Inferior parietal cortex (tissue), 1 donor: Measurements from ENCODE around the gene MMP21.
A peak's percentile ranks its signal among the peaks of the same experiment; 100 is the strongest.

Experiments used
- DNase-seq: peaks from one replicate; pipeline ENCODE4 v3.0.0-alpha.2; 2016; ENCODE audit errors: extremely low spot score

Gene MMP21

DNA sequence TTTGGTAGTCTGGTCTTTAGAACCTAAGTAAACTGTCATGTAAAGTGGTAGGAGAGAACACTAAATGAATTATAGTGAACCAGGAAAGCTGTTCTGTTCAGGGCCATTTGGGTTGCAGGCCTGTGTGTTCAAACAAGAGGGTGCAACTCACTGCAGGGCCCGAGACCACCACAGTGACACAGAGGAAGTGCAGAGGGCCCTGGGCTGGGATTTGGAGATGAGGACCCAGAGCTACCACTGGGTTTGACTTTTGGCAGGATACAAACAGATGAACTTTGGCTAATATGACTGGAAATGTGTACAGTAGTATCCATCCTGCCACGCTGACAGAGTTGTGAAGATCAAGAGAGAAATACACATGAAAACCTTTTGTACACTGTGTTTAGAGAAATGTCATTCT lies 9.8 kb downstream of the MMP21 start:
- no peak for DNase-seq

GRCh38 chr10:125762692-125763648 lies 12.7 kb downstream of the MMP21 start:
- no peak for DNase-seq

- no peak for DNase-seq
These were observed 13.7 kb downstream of the MMP21 start for GRCh38 chr10:125761961-125762360.

GRCh38 chr10:125757742-125758141 lies 17.9 kb downstream of the MMP21 start:
- DNase-seq: no peak

GRCh38 chr10:125756853-125757487 lies 18.7 kb downstream of the MMP21 start:
- no peak for DNase-seq

DNA sequence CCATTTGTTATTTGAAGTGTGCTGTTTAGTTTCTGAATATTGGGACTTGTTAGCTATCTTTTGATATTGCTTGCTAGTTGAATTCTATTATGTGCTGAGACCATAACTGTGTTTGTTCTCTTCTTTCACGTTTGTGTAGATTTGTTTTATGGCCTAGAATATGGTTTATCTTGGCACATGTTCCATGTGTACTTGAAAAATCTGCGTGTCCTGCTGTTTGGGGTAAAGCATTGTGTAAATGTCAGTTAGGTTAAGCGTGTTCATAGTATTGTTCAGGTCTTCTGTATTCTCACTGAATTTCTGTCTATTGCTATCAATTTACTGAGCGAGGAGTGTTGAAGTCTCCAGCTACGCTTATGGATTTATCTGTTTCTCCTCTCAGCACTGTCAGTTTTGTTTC lies 19.4 kb downstream of the MMP21 start:
- DNase-seq: no peak

DNA sequence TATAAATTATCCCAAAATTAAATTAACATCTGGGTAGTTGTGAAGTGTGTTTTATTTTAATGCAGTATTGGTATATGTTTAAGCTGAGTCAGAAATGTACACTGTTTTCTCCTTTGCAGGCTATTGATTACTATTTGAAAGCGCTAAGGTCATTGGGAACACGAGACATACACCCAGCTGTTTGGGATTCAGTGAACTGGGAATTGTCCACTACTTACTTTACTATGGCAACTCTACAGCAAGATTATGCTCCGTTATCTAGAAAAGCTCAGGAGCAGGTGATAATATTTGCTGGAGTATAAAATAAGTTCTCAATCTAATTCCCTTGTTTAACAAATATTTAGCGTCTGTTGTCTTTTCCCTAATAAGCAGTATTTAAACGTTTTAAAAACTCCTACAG lies 28.2 kb downstream of the MMP21 start:
- DNase-seq: no peak

GRCh38 chr10:125744909-125745308 lies 30.7 kb downstream of the MMP21 start:
- DNase-seq: no peak

GRCh38 chr10:125742465-125742864 lies 33.2 kb downstream of the MMP21 start:
- peak; percentile 15 for DNase-seq

- DNase-seq: no peak
These were observed 35.5 kb downstream of the MMP21 start for GRCh38 chr10:125739994-125740679.

DNA sequence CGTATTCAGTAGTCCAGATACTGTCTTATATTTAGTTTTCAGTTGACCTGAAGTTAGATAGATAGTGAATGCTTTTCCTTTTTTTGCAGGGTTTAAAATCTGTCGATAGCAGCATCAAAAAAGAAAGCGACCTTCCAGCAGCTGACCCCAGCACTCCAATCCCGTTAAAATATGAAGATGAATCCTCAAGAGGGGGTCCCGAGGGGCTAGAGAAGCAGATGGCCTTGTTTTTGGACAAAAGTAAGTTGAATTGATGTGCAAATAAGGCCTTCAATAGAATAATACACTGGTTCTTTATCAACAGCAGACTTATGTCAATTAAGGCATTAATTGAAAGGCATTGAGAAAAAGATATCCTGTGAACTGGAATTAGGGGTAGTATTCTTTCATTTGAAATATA lies 37.4 kb downstream of the MMP21 start:
- no peak for DNase-seq

DNA sequence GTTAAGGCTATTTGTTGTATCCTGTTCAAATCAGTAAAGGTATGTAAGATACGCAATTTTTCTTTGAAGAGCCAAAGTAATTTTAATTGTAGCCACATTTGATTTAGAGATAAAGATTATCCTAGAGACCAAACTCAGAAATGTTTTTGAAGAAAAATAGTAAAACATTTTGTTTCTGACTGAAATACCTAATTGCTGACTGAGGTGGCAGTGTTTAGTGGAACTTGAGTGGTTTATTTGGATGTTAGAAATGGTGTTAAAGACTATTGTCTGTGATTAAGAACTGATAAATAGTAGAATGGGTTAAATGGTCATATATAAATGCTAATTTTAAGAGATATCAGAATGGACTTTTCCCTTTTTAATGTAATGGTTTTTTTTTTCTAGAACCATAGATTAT lies 40.8 kb downstream of the MMP21 start:
- DNase-seq: no peak

- DNase-seq: no peak
These were observed 41.5 kb downstream of the MMP21 start for GRCh38 chr10:125734148-125734547.

- no peak for DNase-seq
These were observed 48.2 kb downstream of the MMP21 start for GRCh38 chr10:125727436-125727835.

GRCh38 chr10:125726914-125727313 lies 48.7 kb downstream of the MMP21 start:
- DNase-seq: no peak

- no peak for DNase-seq
These were observed 52.8 kb downstream of the MMP21 start for GRCh38 chr10:125722811-125723210.

GRCh38 chr10:125721035-125721434 lies 54.6 kb downstream of the MMP21 start:
- DNase-seq: no peak

GRCh38 chr10:125720002-125720382 lies 55.6 kb downstream of the MMP21 start:
- DNase-seq: no peak

GRCh38 chr10:125719173-125720001 lies 56.2 kb downstream of the MMP21 start, which contains the start of gene EDRF1:
Gene EDRF1, plus strand, starts transcription at chr10:125719709. Its CDS starts 99 bp downstream, at chr10:125719808.
- peak; percentile 99 for DNase-seq
